PC-9 (cell line): Measurements from ENCODE around the gene CUEDC2. TPM values are rescaled to one million over a fixed set of nuclear protein-coding genes. Genes with fewer than 3 reads are reported as not detected.

Experiments
- BruUV-seq: library from RNA; stranded (reverse); fragments of 400-500 nt; replicated peaks from 2 replicates; lab custom pipeline; 2021; lab: Mats Ljungman, UMichigan
- CTCF ChIA-PET: fragments of 300-600 bp; sonication (Branson Sonifier 250); formaldehyde crosslinking; loops from one replicate; lab custom pipeline; 2022; ENCODE audit warnings: antibody characterized with exemption; lab: Charles Lee
- POLR2A ChIA-PET: fragments of 300-600 bp; sonication (Branson Sonifier 250); formaldehyde crosslinking; loops from one replicate; lab custom pipeline; 2022; ENCODE audit warnings: antibody characterized with exemption; ENCODE audit not compliant: unreplicated experiment; lab: Charles Lee
- DNase-seq, 2 experiments: peaks; one replicate each; pipeline versions ENCODE4 v3.0.0 to v3.0.0-alpha.2; 2015 to 2022; ENCODE audit warnings: mixed read lengths in 1 of 2
- H2AFZ ChIP-seq: fragments of 200-600 bp; sonication (generic); 2 replicates; pipeline ENCODE4 v1.8.1; 2017; ENCODE audit warnings: antibody characterized with exemption
- H3F3A ChIP-seq: fragments of 200-600 bp; sonication (generic); 2 replicates; pipeline ENCODE4 v1.8.1; 2017; ENCODE audit warnings: antibody characterized with exemption, mild to moderate bottlenecking, low read depth; ENCODE audit not compliant: insufficient read depth
- H3K27ac ChIP-seq: fragments of 200-600 bp; sonication (generic); 2 replicates; pipeline ENCODE4 v1.6.1; 2016; ENCODE audit warnings: mixed run types
- H3K27me3 ChIP-seq: fragments of 200-600 bp; sonication (generic); 2 replicates; pipeline ENCODE4 v1.6.1; 2016; ENCODE audit warnings: low read depth, mixed run types; ENCODE audit not compliant: insufficient read depth
- H3K36me3 ChIP-seq: fragments of 200-600 bp; sonication (generic); 2 replicates; pipeline ENCODE4 v1.6.1; 2016; ENCODE audit warnings: low read depth, mixed run types
- H3K4me1 ChIP-seq: fragments of 200-600 bp; sonication (generic); replicated peaks from 2 replicates; pipeline ENCODE4 v1.6.1; 2016; ENCODE audit warnings: mixed run types; ENCODE audit not compliant: insufficient read depth
- H3K4me2 ChIP-seq: fragments of 200-600 bp; sonication (generic); 2 replicates; pipeline ENCODE4 v1.6.1; 2017; ENCODE audit warnings: mixed run types
- H3K4me3 ChIP-seq: fragments of 200-600 bp; sonication (generic); 2 replicates; pipeline ENCODE4 v1.6.1; 2016; ENCODE audit warnings: mixed run types
- H3K79me2 ChIP-seq: fragments of 200-600 bp; sonication (generic); 2 replicates; pipeline ENCODE4 v1.6.1; 2017; ENCODE audit warnings: low read depth, mixed run types
- H3K9me2 ChIP-seq: fragments of 200-600 bp; sonication (generic); 2 replicates; pipeline ENCODE4 v1.8.1; 2017; ENCODE audit warnings: mild to moderate bottlenecking; ENCODE audit not compliant: insufficient read depth
- H3K9me3 ChIP-seq: fragments of 200-600 bp; sonication (generic); 2 replicates; pipeline ENCODE4 v1.8.1; 2016; ENCODE audit warnings: low read depth; ENCODE audit not compliant: insufficient read depth
- H4K20me1 ChIP-seq: fragments of 200-600 bp; sonication (generic); 2 replicates; pipeline ENCODE4 v1.8.1; 2017; ENCODE audit not compliant: insufficient read depth
- EZH2 ChIP-seq: fragments of 200-600 bp; sonication (generic); IDR thresholded peaks from 2 replicates; pipeline ENCODE4 v1.8.0; 2017; ENCODE audit warnings: antibody characterized with exemption, low read depth
- intact Hi-C: fragments of 100-400 bp; cut with micrococcal nuclease; formaldehyde crosslinking; loops from one replicate; pipeline ENCODE4 v1.10.0; 2022; ENCODE audit not compliant: unreplicated experiment
- total RNA-seq: library from RNA; stranded (reverse); gene quantifications from 2 replicates; pipeline ENCODE4 v1.2.3, GENCODE V29; 2021
- TF ChIP-seq, protein P1 (sequence below): fragments of 200-600 bp; sonication (generic); conservative IDR thresholded peaks from 2 replicates; pipeline ENCODE4 v1.6.1; 2017; ENCODE audit warnings: mixed run types, antibody characterized with exemption, mild to moderate bottlenecking, moderate library complexity

Gene CUEDC2
- total RNA-seq, 1 experiment from 2014 or later, result 46.2 TPM

DNA sequence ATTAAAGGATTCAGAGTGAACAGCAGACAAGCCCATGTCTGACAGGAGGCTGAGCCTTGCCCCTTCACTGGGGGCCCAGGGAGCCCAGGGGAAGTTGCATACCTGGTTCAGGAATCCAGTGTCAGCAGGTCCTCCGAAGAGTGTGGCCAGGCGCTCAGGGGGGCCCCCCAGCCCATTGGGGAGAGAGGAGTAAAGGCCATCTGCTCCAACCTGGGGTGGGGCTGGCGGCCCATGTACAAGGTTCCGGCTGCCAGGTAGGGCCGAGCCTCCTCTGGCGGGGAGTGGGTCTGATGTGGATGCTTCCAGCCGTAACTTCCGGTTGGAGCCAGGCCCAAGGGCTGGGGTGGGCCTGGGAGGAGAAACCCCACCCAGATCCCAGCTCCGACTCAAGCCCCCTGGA, 16.1 kb downstream of the CUEDC2 start:
- POLR2A ChIA-PET, result no interaction called here
- no peak overlapping the region for H3K27ac ChIP-seq
- intact Hi-C loops, result no loop called here
- no peaks in the 10 kb centered on the region for H4K20me1 ChIP-seq
- no peaks in the 10 kb centered on the region for H3K9me2 ChIP-seq
- TF ChIP-seq, protein P1, sequence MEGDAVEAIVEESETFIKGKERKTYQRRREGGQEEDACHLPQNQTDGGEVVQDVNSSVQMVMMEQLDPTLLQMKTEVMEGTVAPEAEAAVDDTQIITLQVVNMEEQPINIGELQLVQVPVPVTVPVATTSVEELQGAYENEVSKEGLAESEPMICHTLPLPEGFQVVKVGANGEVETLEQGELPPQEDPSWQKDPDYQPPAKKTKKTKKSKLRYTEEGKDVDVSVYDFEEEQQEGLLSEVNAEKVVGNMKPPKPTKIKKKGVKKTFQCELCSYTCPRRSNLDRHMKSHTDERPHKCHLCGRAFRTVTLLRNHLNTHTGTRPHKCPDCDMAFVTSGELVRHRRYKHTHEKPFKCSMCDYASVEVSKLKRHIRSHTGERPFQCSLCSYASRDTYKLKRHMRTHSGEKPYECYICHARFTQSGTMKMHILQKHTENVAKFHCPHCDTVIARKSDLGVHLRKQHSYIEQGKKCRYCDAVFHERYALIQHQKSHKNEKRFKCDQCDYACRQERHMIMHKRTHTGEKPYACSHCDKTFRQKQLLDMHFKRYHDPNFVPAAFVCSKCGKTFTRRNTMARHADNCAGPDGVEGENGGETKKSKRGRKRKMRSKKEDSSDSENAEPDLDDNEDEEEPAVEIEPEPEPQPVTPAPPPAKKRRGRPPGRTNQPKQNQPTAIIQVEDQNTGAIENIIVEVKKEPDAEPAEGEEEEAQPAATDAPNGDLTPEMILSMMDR, result no peak
- no peak for TF ChIP-seq EZH2
- no peak overlapping the region for H3K4me3 ChIP-seq
- DNase-seq, result no peak
- H3K79me2 ChIP-seq, result no peaks in the 10 kb centered on the region
- CTCF ChIA-PET, result no interaction called here
- no peaks in the 10 kb centered on the region for H3K36me3 ChIP-seq
- no peaks in the 10 kb centered on the region for H3K4me1 ChIP-seq
- no peaks in the 10 kb centered on the region for H3K9me3 ChIP-seq
- BruUV-seq, result no TSS peak
- H3K27me3 ChIP-seq, result peaks cover 40% of the 10 kb centered on the region
- no peak overlapping the region for H3K4me2 ChIP-seq
- no peaks in the 10 kb centered on the region; the same call in 1 of the 2 replicates for H3F3A ChIP-seq
- H2AFZ ChIP-seq, result no peak overlapping the region

DNA sequence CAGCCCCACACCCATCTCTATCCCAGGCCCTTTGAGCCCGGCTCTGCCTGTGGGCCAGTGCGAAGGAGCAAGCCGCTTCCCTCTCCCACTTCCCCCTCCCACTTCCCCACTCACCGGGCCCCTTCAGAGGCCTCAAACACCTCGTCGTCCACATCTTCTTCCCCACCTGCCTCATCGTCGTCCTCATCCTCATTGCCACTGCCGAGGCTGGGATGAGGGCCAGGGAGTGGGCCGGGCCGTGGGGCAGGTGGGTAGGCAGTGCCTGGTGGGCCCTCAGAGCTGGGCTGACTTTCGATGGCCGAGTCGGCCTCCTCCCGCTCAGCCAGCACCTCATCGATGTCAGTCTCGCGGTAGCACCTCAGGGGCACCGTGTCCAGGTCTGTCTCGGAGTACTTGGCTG, 17.6 kb downstream of the CUEDC2 start:
- no peak for DNase-seq
- intact Hi-C loops, result no loop called here
- ChIA-PET CTCF (no interaction called here), POLR2A (interaction anchor here (0.6 kb wide), 1 partner anchor 161 kb away, joined by 6 read pairs; no protein-coding TSS in a partner anchor)
- no peak for TF ChIP-seq EZH2
- TF ChIP-seq, protein P1, result no peak
- H3F3A ChIP-seq, result no peaks in the 10 kb centered on the region
- no peak overlapping the region for H3K4me3 ChIP-seq
- no peaks in the 10 kb centered on the region for H3K36me3 ChIP-seq
- H3K9me2 ChIP-seq, result no peaks in the 10 kb centered on the region
- no peaks in the 10 kb centered on the region for H3K4me1 ChIP-seq
- H4K20me1 ChIP-seq, result no peaks in the 10 kb centered on the region
- no TSS peak for BruUV-seq
- peaks cover 53% of the 10 kb centered on the region for H3K27me3 ChIP-seq
- H3K4me2 ChIP-seq, result no peak overlapping the region
- H2AFZ ChIP-seq, result no peak overlapping the region
- H3K9me3 ChIP-seq, result no peaks in the 10 kb centered on the region
- H3K79me2 ChIP-seq, result no peaks in the 10 kb centered on the region
- H3K27ac ChIP-seq, result no peak overlapping the region

DNA sequence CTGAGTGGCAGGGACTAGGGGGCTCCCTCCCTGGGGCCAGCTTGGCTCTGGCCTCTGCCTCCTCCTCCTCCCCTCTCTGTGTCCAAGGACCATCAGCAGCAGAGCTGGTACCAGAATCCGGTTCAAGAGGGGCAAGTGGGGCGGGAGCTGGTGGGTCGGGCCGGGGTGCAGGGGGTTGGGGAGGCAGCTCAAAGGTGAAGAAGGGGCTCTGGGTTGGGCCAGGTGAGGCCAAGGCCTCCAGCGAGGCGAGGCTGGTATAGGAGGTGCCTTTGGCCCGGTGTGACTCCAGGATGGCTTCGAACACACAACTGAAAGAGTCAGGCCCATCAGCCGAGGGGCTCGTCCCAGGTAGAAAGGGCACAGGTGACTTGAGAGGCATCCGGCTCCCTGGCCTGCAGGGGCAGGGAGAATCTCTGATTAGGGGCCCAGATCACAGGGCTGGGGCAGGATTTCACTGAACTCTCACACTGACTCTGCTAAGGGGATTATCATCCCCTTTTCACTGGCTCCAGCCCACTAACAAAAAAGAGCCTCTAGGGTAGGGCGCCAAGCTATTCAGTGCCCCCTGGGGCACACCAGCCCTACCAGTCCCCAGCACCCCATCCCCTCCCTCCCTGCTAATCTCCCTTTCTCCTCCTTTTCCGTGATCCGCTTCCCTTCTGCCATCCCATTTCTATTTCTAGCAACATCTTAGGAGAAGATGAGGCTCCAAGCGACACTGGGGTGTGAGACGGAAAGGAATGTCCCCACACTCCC, 18.4 kb downstream of the CUEDC2 start:
- BruUV-seq, result no TSS peak
- H3K9me3 ChIP-seq, result no peaks in the 10 kb centered on the region
- H3K4me3 ChIP-seq, result no peak overlapping the region
- no peaks in the 10 kb centered on the region for H3K9me2 ChIP-seq
- no peak for DNase-seq
- no peak overlapping the region for H2AFZ ChIP-seq
- no peaks in the 10 kb centered on the region for H4K20me1 ChIP-seq
- no peaks in the 10 kb centered on the region for H3K79me2 ChIP-seq
- ChIA-PET POLR2A (no interaction called here), CTCF (no interaction called here)
- H3K4me2 ChIP-seq, result no peak overlapping the region
- H3K27me3 ChIP-seq, result peaks cover 55% of the 10 kb centered on the region
- H3K4me1 ChIP-seq, result no peaks in the 10 kb centered on the region
- H3K27ac ChIP-seq, result no peak overlapping the region
- intact Hi-C loops, result no loop called here
- TF ChIP-seq, protein P1, result no peak
- no peak for TF ChIP-seq EZH2
- no peaks in the 10 kb centered on the region for H3K36me3 ChIP-seq
- no peaks in the 10 kb centered on the region for H3F3A ChIP-seq
